ENCODE results near the gene MN1.

The MN1 gene

GRCh38 chr22:27800250-27801201 lies 1.0 kb downstream of the MN1 start:
- in situ Hi-C loops (cut with MboI; ENCODE audit: low sequenced_read_pairs): no loop called here

GRCh38 chr22:27799827-27800249 lies 1.7 kb downstream of the MN1 start:
- in situ Hi-C loops (cut with MboI; ENCODE audit: low sequenced_read_pairs): no loop called here

- in situ Hi-C loops (cut with MboI; ENCODE audit: low sequenced_read_pairs): no loop called here
These were observed 2.3 kb downstream of the MN1 start for GRCh38 chr22:27799015-27799826.

GRCh38 chr22:27798511-27799014 lies 3.0 kb downstream of the MN1 start:
- in situ Hi-C loops (cut with MboI; ENCODE audit: low sequenced_read_pairs): no loop called here

- in situ Hi-C loops (cut with MboI; ENCODE audit: low sequenced_read_pairs): no loop called here
These were observed 3.8 kb downstream of the MN1 start for GRCh38 chr22:27797520-27798391.

- in situ Hi-C loops (cut with MboI; ENCODE audit: low sequenced_read_pairs): no loop called here
These were observed 4.6 kb downstream of the MN1 start for GRCh38 chr22:27796829-27797519.

- in situ Hi-C loops (cut with MboI; ENCODE audit: low sequenced_read_pairs): no loop called here
These were observed 5.6 kb downstream of the MN1 start for GRCh38 chr22:27795696-27796517.

- in situ Hi-C loops (cut with MboI; ENCODE audit: low sequenced_read_pairs): no loop called here
These were observed 6.5 kb downstream of the MN1 start for GRCh38 chr22:27795053-27795452.

GRCh38 chr22:27794226-27794625 lies 7.3 kb downstream of the MN1 start:
- in situ Hi-C loops (cut with MboI; ENCODE audit: low sequenced_read_pairs): no loop called here

GRCh38 chr22:27793576-27793975 lies 8.0 kb downstream of the MN1 start:
- in situ Hi-C loops (cut with MboI; ENCODE audit: low sequenced_read_pairs): no loop called here

- in situ Hi-C loops (cut with MboI; ENCODE audit: low sequenced_read_pairs): no loop called here
These were observed 8.9 kb downstream of the MN1 start for GRCh38 chr22:27792452-27793161.

- in situ Hi-C loops (cut with MboI; ENCODE audit: low sequenced_read_pairs): no loop called here
These were observed 9.7 kb downstream of the MN1 start for GRCh38 chr22:27791859-27792241.

- in situ Hi-C loops (cut with MboI; ENCODE audit: low sequenced_read_pairs): no loop called here
These were observed 10.2 kb downstream of the MN1 start for GRCh38 chr22:27791159-27791858.

- in situ Hi-C loops (cut with MboI; ENCODE audit: low sequenced_read_pairs): no loop called here
These were observed 11.0 kb downstream of the MN1 start for GRCh38 chr22:27790376-27791158.

GRCh38 chr22:27788500-27789288 lies 12.9 kb downstream of the MN1 start:
- in situ Hi-C loops (cut with MboI; ENCODE audit: low sequenced_read_pairs): no loop called here

GRCh38 chr22:27786965-27787364 lies 14.6 kb downstream of the MN1 start:
- in situ Hi-C loops (cut with MboI; ENCODE audit: low sequenced_read_pairs): no loop called here
